KMS-11 (cell line): Measurements from ENCODE around the gene ELN.

ENCODE experiments used
- H2AFZ ChIP-seq: fragments of 200-600 bp; sonication (generic); 2 replicates; pipeline ENCODE4 v1.6.1; 2016; ENCODE audit warnings: antibody characterized with exemption, mixed run types, low read depth
- H3K27ac ChIP-seq: fragments of 200-600 bp; sonication (generic); 2 replicates; pipeline ENCODE4 v1.6.1; 2016; ENCODE audit warnings: mild to moderate bottlenecking, mixed run types
- H3K27me3 ChIP-seq: fragments of 200-600 bp; sonication (generic); 2 replicates; pipeline ENCODE4 v1.6.1; 2017; ENCODE audit warnings: mild to moderate bottlenecking, low read depth, mixed run types, moderate library complexity; ENCODE audit not compliant: insufficient read depth
- H3K36me3 ChIP-seq: fragments of 200-600 bp; sonication (generic); 2 replicates; pipeline ENCODE4 v1.6.1; 2017; ENCODE audit warnings: mild to moderate bottlenecking, mixed run types; ENCODE audit not compliant: insufficient read depth
- H3K4me1 ChIP-seq: fragments of 200-600 bp; sonication (generic); 2 replicates; pipeline ENCODE4 v1.6.1; 2016; ENCODE audit warnings: mild to moderate bottlenecking, low read depth, mixed run types; ENCODE audit not compliant: poor library complexity, severe bottlenecking
- H3K4me2 ChIP-seq: fragments of 200-600 bp; sonication (generic); 2 replicates; pipeline ENCODE4 v1.7.0; 2016; ENCODE audit warnings: mild to moderate bottlenecking, mixed run types
- H3K4me3 ChIP-seq: fragments of 200-600 bp; sonication (generic); IDR thresholded peaks from 2 replicates; pipeline ENCODE4 v1.6.1; 2017; ENCODE audit warnings: low read depth, low read length, mixed read lengths; ENCODE audit not compliant: insufficient read depth
- H3K79me2 ChIP-seq: fragments of 200-600 bp; sonication (generic); 2 replicates; pipeline ENCODE4 v1.6.1; 2016; ENCODE audit warnings: low read depth, mixed run types; ENCODE audit not compliant: insufficient read depth
- H3K9ac ChIP-seq: fragments of 200-600 bp; sonication (generic); 2 replicates; pipeline ENCODE4 v1.6.1; 2016; ENCODE audit warnings: mild to moderate bottlenecking, mixed run types
- H4K20me1 ChIP-seq: fragments of 200-600 bp; sonication (generic); 2 replicates; pipeline ENCODE4 v1.6.1; 2016; ENCODE audit warnings: mild to moderate bottlenecking, mixed run types; ENCODE audit not compliant: insufficient read depth
- CTCF ChIP-seq: fragments of 200-600 bp; sonication (generic); conservative IDR thresholded peaks from 2 replicates; pipeline ENCODE4 v1.6.1; 2017; ENCODE audit warnings: low read depth, mild to moderate bottlenecking, antibody characterized with exemption, low read length, moderate library complexity, mixed read lengths

ELN gene

GRCh38 chr7:74084722-74085578 is 57.0 kb downstream of the ELN start:
- Histone ChIP-seq H3K79me2 (no peaks in the 10 kb centered on the region), H3K4me2 (peak overlapping the region; percentile 100), H3K4me1 (peaks cover 17% of the 10 kb centered on the region), H3K27ac (no peak overlapping the region), H3K36me3 (no peaks in the 10 kb centered on the region; the same call in 1 of the 2 replicates), H3K27me3 (no peaks in the 10 kb centered on the region), H2AFZ (peak overlapping the region; percentile 79), H4K20me1 (no peaks in the 10 kb centered on the region), H3K4me3 (no peak overlapping the region), H3K9ac (peak overlapping the region; percentile 91; the same call in 1 of the 2 replicates)
- TF ChIP-seq CTCF: no peak

GRCh38 chr7:74087791-74088453 is 59.9 kb downstream of the ELN start:
- Histone ChIP-seq H3K27ac (no peak overlapping the region), H3K4me2 (no peak overlapping the region), H2AFZ (no peak overlapping the region), H3K36me3 (no peaks in the 10 kb centered on the region; the same call in 1 of the 2 replicates), H3K79me2 (no peaks in the 10 kb centered on the region), H3K4me1 (peaks cover 16% of the 10 kb centered on the region), H3K9ac (no peak overlapping the region), H3K4me3 (no peak overlapping the region), H4K20me1 (no peaks in the 10 kb centered on the region), H3K27me3 (no peaks in the 10 kb centered on the region)
- no peak for TF ChIP-seq CTCF

DNA sequence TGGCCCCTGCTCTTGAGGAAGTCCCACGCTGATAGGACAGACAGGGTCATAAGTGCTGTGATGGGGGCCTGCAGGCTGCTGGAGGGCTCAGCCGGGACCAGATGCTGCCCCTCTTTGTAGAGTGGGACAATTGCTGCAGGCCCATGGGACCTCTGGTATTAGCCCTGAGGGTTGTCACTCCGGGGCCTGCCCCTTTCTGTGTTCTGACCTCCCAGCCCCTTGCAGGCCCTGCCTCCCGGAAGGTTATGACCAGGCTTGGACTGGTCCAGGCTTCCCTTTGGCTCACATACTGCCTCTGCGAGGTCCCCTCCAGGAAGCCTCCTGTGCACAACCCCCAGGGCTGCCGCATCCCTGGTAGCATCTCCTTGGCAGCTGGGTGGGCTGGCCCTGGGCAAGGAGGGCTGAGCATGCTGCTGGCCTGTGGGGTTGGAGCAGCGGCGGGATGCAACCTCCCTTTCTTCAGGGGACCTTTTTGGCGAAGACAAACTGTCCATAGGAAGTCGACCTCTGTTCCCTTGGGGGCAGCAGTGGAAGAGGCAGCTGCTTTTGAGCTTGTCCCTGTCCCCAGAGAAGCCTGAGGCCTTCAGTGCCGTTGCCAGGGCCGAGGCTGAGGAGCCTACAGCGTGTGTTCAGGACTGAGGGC is 64.5 kb downstream of the ELN start:
- Histone ChIP-seq H4K20me1 (no peaks in the 10 kb centered on the region), H2AFZ (no peak overlapping the region), H3K36me3 (no peaks in the 10 kb centered on the region; the same call in 1 of the 2 replicates), H3K27me3 (no peaks in the 10 kb centered on the region), H3K9ac (no peak overlapping the region), H3K27ac (no peak overlapping the region), H3K4me2 (no peak overlapping the region), H3K4me1 (no peaks in the 10 kb centered on the region), H3K4me3 (no peak overlapping the region), H3K79me2 (no peaks in the 10 kb centered on the region)
- TF ChIP-seq CTCF: no peak

DNA sequence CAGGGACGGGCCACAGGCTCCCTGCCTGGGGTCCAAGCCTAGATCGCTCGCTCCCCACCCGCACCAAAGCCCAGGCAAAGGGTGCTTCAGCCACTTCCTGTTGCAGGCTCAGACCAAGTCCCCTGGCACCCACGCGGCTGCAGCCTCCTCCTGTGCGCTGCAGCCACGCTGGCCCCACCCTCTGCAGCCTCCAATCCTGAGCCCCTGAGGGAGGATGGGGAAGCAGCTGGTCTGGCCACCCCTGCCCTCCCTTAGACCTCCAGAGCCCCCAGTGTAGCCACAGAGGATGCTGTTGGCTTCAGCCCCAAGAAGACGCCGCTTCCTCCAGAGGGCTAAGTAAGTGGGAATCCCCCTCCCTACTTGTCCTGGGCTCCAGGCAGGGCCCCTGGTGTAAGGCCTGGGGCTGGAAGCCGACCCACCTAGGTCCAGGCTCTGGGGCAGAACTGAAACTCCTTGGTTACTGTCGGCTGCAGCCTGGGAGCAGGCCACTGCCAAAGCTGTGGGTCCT is 65.0 kb downstream of the ELN start:
- no peak overlapping the region for H2AFZ ChIP-seq
- H4K20me1 ChIP-seq: no peaks in the 10 kb centered on the region
- H3K4me1 ChIP-seq: no peaks in the 10 kb centered on the region
- no peaks in the 10 kb centered on the region for H3K79me2 ChIP-seq
- TF ChIP-seq CTCF: no peak
- no peaks in the 10 kb centered on the region for H3K27me3 ChIP-seq
- no peak overlapping the region for H3K9ac ChIP-seq
- H3K27ac ChIP-seq: no peak overlapping the region
- no peaks in the 10 kb centered on the region; the same call in 1 of the 2 replicates for H3K36me3 ChIP-seq
- H3K4me2 ChIP-seq: no peak overlapping the region
- no peak overlapping the region for H3K4me3 ChIP-seq
